ENCODE measurements around the gene CMIP.

Gene CMIP

DNA sequence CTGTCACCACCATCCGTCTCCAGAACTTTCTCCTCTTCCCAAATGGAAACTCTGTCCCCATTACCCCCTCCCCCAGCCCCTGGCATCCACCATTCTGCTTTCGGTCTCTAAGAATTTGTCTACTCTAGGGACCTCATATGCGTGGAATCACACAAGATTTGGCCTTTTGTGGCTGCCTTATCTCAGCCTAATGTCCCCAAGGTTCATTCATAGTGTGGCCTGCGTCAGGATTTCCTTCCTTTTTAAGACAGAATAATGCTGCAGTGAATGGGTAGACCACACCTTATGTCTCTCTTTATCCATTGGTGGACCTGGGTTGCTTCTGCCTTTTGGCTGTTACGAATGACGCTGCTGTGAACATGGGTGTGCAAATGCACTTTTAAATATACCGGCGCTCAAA lies 194.7 kb downstream of the CMIP start:
- H3K4me1 ChIP-seq (ENCODE audit: control insufficient read depth, insufficient read depth, low read length, unreplicated experiment): no peaks in the 10 kb centered on the region
- H3K79me2 ChIP-seq (ENCODE audit: control insufficient read depth, insufficient read depth, low read length, unreplicated experiment): no peaks in the 10 kb centered on the region
- H3K36me3 ChIP-seq (ENCODE audit: insufficient read depth, low read length): no peaks in the 10 kb centered on the region

DNA sequence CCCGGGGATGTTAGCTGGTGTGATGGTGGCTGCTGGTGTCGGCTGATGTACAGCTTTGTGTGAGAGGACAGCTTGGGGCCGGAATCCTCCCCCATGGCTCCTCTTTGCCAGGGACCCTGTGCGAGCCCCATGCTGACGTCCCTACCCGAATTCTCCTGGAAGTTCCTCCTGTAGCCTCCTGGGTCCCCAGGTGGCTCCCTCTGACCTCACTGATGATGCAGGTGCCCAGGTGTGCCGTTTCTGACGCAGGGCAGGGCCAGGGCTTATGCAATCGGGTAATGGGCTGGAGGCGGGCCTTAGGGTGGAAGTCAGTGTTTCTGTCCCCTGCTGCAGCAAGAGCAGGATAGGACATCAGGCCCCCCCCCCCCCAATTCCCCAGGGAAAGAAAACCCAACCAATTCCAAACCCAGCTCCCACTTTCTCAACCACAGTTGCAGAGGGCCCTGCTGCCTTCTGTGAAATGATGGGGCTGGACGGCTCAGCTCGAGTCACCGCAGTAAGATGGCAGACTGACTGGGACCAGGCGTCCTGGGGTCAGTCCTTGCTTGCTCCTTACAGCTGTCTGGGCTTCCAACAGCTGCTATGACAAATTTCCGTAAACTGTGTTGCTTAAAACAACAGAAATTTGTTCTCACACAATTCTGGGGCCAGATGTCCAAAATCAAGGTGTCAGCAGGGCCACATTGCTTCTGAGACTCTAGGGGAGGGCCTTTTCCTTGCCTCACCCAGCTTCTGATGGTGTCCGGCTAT lies 195.5 kb downstream of the CMIP start:
- Histone ChIP-seq H2AFZ (ENCODE audit: low read length, unreplicated experiment) (no peak overlapping the region), H3K4me3 (ENCODE audit: low read depth, low read length) (no peak overlapping the region), H3K27ac (ENCODE audit: low read depth, low read length) (no peak overlapping the region), H3K79me2 (ENCODE audit: control insufficient read depth, insufficient read depth, low read length, unreplicated experiment) (no peaks in the 10 kb centered on the region), H3K4me1 (ENCODE audit: control insufficient read depth, insufficient read depth, low read length, unreplicated experiment) (no peaks in the 10 kb centered on the region), H3K36me3 (ENCODE audit: insufficient read depth, low read length) (no peaks in the 10 kb centered on the region), H3K27me3 (ENCODE audit: insufficient read depth, low read length) (no peaks in the 10 kb centered on the region)

More for the DNA sequence above, 194.7 kb downstream of the CMIP start:
- no peak overlapping the region for H3K4me3 ChIP-seq (ENCODE audit: low read depth, low read length)
- no peak overlapping the region for H2AFZ ChIP-seq (ENCODE audit: low read length, unreplicated experiment)
- no peak overlapping the region for H3K27ac ChIP-seq (ENCODE audit: low read depth, low read length)
- H3K27me3 ChIP-seq (ENCODE audit: insufficient read depth, low read length): no peaks in the 10 kb centered on the region

DNA sequence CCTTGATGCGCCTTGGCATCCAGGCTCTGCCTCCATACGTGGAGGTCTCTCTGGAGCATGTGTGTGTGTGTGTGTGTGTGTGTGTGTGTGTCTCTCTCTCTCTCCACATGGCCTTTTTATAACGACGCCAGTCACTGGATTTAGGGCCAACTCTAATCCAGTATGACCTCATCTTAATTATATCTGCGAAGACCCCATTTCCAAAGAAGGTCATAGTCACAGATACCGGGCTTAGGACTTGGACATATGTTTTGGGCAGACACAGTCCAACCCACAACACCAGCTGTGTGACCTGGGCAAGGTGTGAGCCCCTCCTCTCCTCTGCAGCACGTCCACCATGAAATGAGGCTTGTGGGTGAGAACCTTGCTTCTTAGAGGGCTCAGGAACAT lies 196.1 kb downstream of the CMIP start:
- H2AFZ ChIP-seq (ENCODE audit: low read length, unreplicated experiment): no peak overlapping the region
- no peak overlapping the region for H3K4me3 ChIP-seq (ENCODE audit: low read depth, low read length)
- H3K36me3 ChIP-seq (ENCODE audit: insufficient read depth, low read length): no peaks in the 10 kb centered on the region
- H3K27ac ChIP-seq (ENCODE audit: low read depth, low read length): no peak overlapping the region
- no peaks in the 10 kb centered on the region for H3K79me2 ChIP-seq (ENCODE audit: control insufficient read depth, insufficient read depth, low read length, unreplicated experiment)
- H3K27me3 ChIP-seq (ENCODE audit: insufficient read depth, low read length): no peaks in the 10 kb centered on the region
- H3K4me1 ChIP-seq (ENCODE audit: control insufficient read depth, insufficient read depth, low read length, unreplicated experiment): no peaks in the 10 kb centered on the region

DNA sequence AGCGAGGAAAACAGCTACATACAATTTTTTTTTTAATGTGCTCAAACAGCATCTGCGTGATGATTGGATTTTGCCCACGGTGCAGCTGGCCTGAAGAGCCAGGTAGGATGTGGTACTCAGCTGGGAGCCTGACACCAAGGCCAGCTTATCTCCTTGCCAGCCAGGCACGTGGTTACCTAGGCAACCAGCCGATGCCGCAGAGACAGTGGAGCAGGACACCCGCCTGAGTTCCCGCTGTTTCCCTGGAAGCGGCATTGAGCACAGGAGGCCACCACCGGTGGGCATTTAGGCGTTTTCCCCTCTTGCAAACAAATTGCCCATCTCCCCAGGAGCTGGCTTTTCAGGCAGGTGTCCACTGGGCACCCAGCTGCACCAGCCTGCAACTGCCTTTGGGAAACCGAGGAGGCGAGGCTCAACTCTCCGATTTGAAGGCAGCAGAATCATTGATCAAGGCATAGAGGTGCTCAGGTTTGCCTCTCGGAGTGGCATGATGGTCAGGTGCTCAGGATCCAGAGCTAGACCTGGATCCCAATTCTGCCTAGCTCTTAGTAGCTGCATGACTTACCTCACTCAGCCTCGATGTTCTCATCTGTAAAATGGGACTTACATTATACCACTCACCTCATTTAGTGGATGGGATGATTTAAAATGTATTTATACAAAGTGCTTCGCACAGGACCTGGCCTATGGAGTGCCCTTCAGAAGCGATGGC lies 196.9 kb downstream of the CMIP start:
- H3K4me1 ChIP-seq (ENCODE audit: control insufficient read depth, insufficient read depth, low read length, unreplicated experiment): no peaks in the 10 kb centered on the region

DNA sequence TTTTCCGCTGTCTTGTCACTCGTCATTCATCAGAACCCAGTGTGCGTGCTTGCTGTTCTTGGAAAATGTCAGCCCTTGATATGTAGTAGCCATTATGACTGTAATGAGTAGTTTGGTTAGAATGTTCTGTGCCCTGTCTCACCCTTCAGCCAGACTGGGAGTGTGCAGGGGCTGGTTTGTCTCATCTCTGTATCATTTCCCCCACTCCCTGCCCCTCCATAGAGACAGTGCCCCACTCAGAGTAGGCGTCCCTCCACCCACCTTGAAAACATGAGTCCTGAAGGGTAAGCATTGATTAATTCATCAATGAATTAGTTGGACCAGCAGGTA lies 197.5 kb downstream of the CMIP start:
- H3K79me2 ChIP-seq (ENCODE audit: control insufficient read depth, insufficient read depth, low read length, unreplicated experiment): no peaks in the 10 kb centered on the region
- no peak overlapping the region for H3K27ac ChIP-seq (ENCODE audit: low read depth, low read length)
- H3K27me3 ChIP-seq (ENCODE audit: insufficient read depth, low read length): no peaks in the 10 kb centered on the region
- H3K4me3 ChIP-seq (ENCODE audit: low read depth, low read length): no peak overlapping the region
- H2AFZ ChIP-seq (ENCODE audit: low read length, unreplicated experiment): no peak overlapping the region
- H3K36me3 ChIP-seq (ENCODE audit: insufficient read depth, low read length): no peaks in the 10 kb centered on the region
- no peaks in the 10 kb centered on the region for H3K4me1 ChIP-seq (ENCODE audit: control insufficient read depth, insufficient read depth, low read length, unreplicated experiment)

More for the DNA sequence above, 196.9 kb downstream of the CMIP start:
- no peaks in the 10 kb centered on the region for H3K79me2 ChIP-seq (ENCODE audit: control insufficient read depth, insufficient read depth, low read length, unreplicated experiment)
- H3K36me3 ChIP-seq (ENCODE audit: insufficient read depth, low read length): no peaks in the 10 kb centered on the region
- H3K27me3 ChIP-seq (ENCODE audit: insufficient read depth, low read length): no peaks in the 10 kb centered on the region
- H2AFZ ChIP-seq (ENCODE audit: low read length, unreplicated experiment): no peak overlapping the region
- H3K27ac ChIP-seq (ENCODE audit: low read depth, low read length): no peak overlapping the region
- no peak overlapping the region for H3K4me3 ChIP-seq (ENCODE audit: low read depth, low read length)

GRCh38 chr16:81642943-81643342 lies 198.3 kb downstream of the CMIP start:
- H3K4me1 ChIP-seq (ENCODE audit: control insufficient read depth, insufficient read depth, low read length, unreplicated experiment): no peaks in the 10 kb centered on the region
- H3K36me3 ChIP-seq (ENCODE audit: insufficient read depth, low read length): no peaks in the 10 kb centered on the region
- H3K79me2 ChIP-seq (ENCODE audit: control insufficient read depth, insufficient read depth, low read length, unreplicated experiment): no peaks in the 10 kb centered on the region
- H3K27me3 ChIP-seq (ENCODE audit: insufficient read depth, low read length): no peaks in the 10 kb centered on the region
- no peak overlapping the region for H3K4me3 ChIP-seq (ENCODE audit: low read depth, low read length)
- no peak overlapping the region for H3K27ac ChIP-seq (ENCODE audit: low read depth, low read length)
- no peak overlapping the region for H2AFZ ChIP-seq (ENCODE audit: low read length, unreplicated experiment)

- Histone ChIP-seq H3K36me3 (ENCODE audit: insufficient read depth, low read length) (no peaks in the 10 kb centered on the region), H3K4me3 (ENCODE audit: low read depth, low read length) (no peak overlapping the region), H3K27me3 (ENCODE audit: insufficient read depth, low read length) (no peaks in the 10 kb centered on the region), H3K27ac (ENCODE audit: low read depth, low read length) (no peak overlapping the region), H2AFZ (ENCODE audit: low read length, unreplicated experiment) (no peak overlapping the region), H3K79me2 (ENCODE audit: control insufficient read depth, insufficient read depth, low read length, unreplicated experiment) (no peaks in the 10 kb centered on the region), H3K4me1 (ENCODE audit: control insufficient read depth, insufficient read depth, low read length, unreplicated experiment) (no peaks in the 10 kb centered on the region)
Observed at GRCh38 chr16:81645266-81645694, 200.7 kb downstream of the CMIP start.

DNA sequence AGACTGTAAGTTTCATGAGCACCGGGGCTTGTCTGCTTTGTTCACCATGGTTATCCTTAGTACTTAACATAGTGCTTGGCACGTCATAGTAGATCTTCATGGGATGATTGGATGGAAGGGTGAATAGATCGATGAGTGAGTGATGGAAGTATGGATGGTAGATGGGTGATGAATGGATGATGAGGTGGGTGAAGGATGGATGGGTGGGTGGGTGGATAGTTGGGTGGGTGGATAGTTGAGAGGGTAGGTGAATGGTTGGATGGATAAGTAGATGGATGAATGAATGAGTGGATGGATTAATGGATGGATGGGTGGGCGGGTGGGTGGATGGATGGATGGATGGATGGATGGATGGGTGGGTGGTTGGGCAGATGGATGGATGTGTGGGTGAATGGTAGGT lies 201.3 kb downstream of the CMIP start:
- Histone ChIP-seq H3K27me3 (ENCODE audit: insufficient read depth, low read length) (no peaks in the 10 kb centered on the region), H2AFZ (ENCODE audit: low read length, unreplicated experiment) (no peak overlapping the region), H3K27ac (ENCODE audit: low read depth, low read length) (no peak overlapping the region), H3K4me1 (ENCODE audit: control insufficient read depth, insufficient read depth, low read length, unreplicated experiment) (no peaks in the 10 kb centered on the region), H3K4me3 (ENCODE audit: low read depth, low read length) (no peak overlapping the region), H3K36me3 (ENCODE audit: insufficient read depth, low read length) (no peaks in the 10 kb centered on the region), H3K79me2 (ENCODE audit: control insufficient read depth, insufficient read depth, low read length, unreplicated experiment) (no peaks in the 10 kb centered on the region)

DNA sequence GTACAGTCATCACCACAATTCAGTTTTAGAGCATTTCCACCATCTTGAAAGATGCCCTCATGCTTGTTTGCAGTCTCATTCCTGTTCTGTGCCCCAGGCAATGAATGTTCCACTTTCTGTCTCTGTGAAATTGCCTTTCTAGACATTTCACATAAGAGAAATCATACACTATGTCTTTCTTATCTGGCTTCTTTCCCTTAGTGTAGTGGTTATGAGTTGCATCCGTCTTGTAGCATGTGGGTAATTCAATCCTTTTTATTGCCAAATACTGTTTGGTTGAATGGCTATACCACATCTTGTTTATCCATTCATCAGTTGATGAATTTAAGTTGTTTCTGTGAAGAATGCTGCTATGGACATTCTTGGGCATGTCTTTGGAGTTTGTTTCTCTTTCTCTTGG lies 202.0 kb downstream of the CMIP start:
- no peak overlapping the region for H3K4me3 ChIP-seq (ENCODE audit: low read depth, low read length)
- no peaks in the 10 kb centered on the region for H3K79me2 ChIP-seq (ENCODE audit: control insufficient read depth, insufficient read depth, low read length, unreplicated experiment)
- no peaks in the 10 kb centered on the region for H3K27me3 ChIP-seq (ENCODE audit: insufficient read depth, low read length)
- no peak overlapping the region for H3K27ac ChIP-seq (ENCODE audit: low read depth, low read length)
- H3K36me3 ChIP-seq (ENCODE audit: insufficient read depth, low read length): no peaks in the 10 kb centered on the region
- no peaks in the 10 kb centered on the region for H3K4me1 ChIP-seq (ENCODE audit: control insufficient read depth, insufficient read depth, low read length, unreplicated experiment)
- no peak overlapping the region for H2AFZ ChIP-seq (ENCODE audit: low read length, unreplicated experiment)

DNA sequence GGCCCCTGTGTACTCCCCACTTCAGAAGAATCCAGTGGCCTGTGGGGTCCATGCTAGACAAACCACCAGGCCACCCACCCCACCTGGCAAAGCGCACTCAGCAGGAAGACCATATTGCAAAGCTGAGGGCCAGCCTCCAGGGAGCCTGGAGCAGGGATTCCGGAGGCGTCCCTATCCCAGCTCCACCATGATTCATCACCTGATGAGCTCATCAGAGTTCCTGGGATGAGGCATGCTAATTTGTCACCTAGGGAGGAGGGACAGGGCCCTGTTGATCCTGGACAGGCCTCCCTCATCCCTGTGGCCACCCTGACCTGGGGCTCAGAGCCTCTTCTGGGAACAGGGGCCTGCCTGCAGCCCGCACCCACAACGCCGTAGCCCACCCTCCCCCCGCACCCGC lies 202.9 kb downstream of the CMIP start:
- Histone ChIP-seq H3K79me2 (ENCODE audit: control insufficient read depth, insufficient read depth, low read length, unreplicated experiment) (no peaks in the 10 kb centered on the region), H3K27ac (ENCODE audit: low read depth, low read length) (no peak overlapping the region), H3K27me3 (ENCODE audit: insufficient read depth, low read length) (no peaks in the 10 kb centered on the region)

GRCh38 chr16:81649561-81650184 lies 205.1 kb downstream of the CMIP start:
- Histone ChIP-seq H3K27me3 (ENCODE audit: insufficient read depth, low read length) (no peaks in the 10 kb centered on the region), H3K27ac (ENCODE audit: low read depth, low read length) (no peak overlapping the region), H3K4me3 (ENCODE audit: low read depth, low read length) (no peak overlapping the region), H3K36me3 (ENCODE audit: insufficient read depth, low read length) (no peaks in the 10 kb centered on the region), H3K79me2 (ENCODE audit: control insufficient read depth, insufficient read depth, low read length, unreplicated experiment) (no peaks in the 10 kb centered on the region), H3K4me1 (ENCODE audit: control insufficient read depth, insufficient read depth, low read length, unreplicated experiment) (no peaks in the 10 kb centered on the region), H2AFZ (ENCODE audit: low read length, unreplicated experiment) (no peak overlapping the region)

More for the DNA sequence above, 202.9 kb downstream of the CMIP start:
- Histone ChIP-seq H3K4me3 (ENCODE audit: low read depth, low read length) (no peak overlapping the region), H2AFZ (ENCODE audit: low read length, unreplicated experiment) (no peak overlapping the region), H3K36me3 (ENCODE audit: insufficient read depth, low read length) (no peaks in the 10 kb centered on the region), H3K4me1 (ENCODE audit: control insufficient read depth, insufficient read depth, low read length, unreplicated experiment) (no peaks in the 10 kb centered on the region)

Data from ACC112 (cell line).